Measurements from ENCODE around the gene GSPT1. TPM values are rescaled to one million over a fixed set of nuclear protein-coding genes. Genes with fewer than 3 reads are reported as not detected.

Gene GSPT1
- polyA plus RNA-seq, 3 donors = 129 to 131 (median 129) TPM

DNA sequence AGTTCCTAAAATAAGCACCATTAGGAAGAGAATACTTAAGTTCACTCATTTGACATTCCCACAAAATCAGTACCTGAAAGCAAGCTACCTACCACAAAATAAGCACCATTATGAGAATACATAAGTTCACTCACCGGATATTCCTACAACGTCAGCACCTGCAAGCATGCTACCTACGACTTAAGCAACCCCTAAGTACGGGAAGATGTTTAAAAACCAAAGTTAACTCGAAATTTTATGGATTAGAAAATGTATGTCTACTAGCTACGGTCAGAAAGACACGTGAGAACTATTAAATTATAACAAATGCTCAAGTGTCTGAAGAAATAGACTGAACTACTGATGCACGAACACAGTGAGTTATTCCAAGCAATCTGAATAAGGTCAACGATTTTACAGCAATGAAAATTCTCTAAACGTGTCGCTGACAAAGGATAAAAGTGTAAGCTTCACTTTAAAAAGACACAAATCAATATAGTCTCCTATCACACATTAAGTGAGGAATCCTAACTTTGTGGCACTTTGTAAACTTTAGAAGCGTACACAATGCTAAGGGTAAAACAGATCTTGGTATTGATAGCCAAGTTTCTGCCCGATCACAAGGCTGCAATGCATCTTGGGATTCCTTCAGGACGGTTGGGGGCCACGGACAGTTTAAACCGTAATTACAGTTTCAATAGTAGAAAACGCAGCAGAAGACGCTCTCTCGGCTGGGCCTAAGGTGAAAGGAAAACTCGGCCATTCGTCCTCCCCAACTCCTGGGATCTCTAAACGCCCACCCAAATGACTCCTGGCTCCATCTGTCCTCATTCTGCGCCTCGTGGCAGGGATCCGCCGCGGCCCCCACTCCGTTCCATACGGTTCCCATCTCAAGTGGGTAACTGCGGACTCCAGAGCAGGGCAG is 1.3 kb downstream of the GSPT1 start:
- DNase-seq (ENCODE audit: low read depth in 3 of 3, low spot score in 2 of 3) = no peak

DNA sequence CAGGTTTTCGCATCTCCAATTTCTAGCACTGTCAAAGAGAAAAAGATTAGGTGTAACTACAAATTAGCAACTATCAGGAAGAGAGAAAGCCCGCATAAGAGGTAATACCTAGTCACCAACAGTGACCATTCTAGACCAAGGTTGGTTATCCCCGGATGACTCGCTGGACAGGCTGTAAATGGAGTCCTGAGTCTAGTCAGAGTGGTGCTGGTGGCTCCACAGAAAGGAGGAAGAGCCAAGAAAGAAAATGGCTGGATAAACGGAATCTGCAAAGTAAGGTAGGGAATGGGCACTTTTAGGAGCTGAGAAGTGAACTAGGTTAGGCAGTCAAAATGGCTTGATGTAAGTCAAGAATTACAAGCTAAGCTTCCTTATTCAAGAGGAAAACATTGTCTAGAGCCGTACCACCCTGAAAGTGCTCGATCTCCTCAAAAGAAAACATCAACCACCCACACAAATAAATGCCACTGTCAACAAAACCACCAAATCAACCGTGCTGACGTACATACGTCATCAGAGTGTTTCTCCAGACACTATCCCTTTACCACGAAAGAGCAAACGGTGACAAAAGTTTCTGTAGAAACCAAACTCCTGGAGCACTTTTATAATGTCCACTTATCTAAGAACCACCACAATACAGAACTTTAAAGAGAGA is 2.2 kb downstream of the GSPT1 start:
- no peak for DNase-seq (ENCODE audit: low read depth in 3 of 3, low spot score in 2 of 3)

DNA sequence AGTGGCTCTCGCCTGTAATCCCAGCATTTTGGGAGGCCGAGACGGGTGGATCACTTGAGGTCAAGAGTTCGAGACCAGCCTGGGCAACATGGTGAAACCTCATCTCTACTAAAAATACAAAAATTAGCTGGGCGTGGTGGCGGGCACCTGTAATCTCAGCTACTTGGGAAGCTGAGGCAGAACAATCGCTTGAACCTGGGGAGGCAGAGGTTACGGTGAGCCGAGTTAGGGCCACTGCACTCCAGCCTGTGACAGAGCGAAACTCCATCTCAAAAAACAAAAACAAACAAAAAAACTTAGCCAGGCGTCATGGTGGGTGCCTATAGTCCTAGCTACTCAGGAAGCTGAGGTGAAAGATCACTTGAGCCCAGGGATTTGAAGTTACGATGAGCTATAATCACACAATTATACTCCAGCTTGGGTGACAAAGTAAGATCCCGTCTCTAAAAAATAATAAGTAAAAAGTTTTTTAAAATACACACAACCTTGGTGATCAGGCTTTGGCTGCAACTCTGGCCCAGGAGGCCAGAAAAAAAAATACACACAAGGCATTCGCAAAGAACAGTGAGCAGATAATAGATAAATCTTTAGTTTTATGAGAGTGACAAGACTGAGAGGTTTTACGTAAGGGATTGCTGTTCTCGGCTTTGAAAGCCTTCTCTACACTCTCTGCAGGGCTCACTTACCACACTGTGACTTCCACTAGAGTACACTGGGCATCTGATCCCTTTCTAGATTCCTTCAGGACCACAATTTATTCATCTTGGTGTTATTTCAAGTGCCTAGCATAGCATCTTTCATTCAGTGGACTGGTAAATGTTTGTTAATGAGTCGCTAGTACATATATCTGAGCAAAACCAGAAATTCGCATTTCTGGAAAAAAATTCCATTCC is 5.9 kb downstream of the GSPT1 start:
- DNase-seq (ENCODE audit: low read depth in 3 of 3, low spot score in 2 of 3) = no peak

DNA sequence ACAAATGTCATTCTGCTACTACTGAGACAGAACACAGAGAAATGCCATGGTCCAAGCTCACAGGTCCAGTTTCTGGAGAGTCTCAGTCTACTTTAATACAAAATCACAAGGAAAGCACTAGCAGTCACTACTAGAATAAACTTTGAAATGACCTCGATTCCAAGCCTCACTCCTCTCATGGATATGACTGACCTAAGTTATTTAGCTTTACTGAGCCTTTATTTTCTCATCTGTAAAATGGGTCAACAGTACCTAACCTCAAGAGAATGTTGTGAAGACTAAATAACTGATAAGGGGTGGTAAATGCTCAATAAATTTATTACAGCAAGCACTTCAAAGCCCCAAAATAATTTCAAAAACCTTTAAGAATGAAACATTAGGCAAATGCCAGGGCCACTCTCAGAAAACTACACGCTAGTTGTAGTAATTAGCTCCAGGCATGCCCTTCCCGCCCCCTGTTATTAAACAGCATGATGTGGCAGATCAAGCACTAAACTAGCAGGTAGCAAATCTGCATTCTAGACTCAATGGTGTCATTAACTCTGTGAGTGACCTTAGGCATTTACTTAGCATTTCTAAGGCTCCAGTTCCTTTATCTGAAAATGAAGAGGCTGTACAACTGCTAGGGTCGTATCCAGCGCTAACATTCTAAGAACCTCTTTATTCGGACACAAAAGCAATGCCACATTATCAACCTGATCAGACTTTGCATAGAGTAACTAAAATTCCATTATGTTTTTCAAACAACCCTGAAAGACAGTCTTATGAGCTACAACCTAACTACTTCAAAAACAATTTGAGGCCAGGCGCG is 8.4 kb downstream of the GSPT1 start:
- no peak for DNase-seq (ENCODE audit: low read depth in 3 of 3, low spot score in 2 of 3)

DNA sequence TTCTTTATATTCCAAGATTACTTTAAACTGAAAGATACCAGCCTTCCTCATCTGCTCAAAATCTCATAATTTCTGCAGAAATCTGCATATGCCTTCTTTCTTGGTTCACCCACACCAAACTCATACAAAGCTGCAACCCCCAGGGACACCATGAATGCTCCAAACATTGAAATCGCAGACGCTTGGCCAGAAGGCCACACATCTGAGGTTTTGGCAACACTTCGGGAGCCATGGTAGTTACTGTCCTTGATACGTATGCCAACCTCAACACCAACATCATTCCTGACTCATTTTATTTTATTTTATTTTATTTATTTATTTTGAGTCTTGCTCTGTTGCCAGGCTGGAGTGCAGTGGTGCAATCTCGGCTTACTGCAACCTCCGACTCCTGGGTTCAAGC is 11.8 kb downstream of the GSPT1 start:
- no peak for DNase-seq (ENCODE audit: low read depth in 3 of 3, low spot score in 2 of 3)

DNA sequence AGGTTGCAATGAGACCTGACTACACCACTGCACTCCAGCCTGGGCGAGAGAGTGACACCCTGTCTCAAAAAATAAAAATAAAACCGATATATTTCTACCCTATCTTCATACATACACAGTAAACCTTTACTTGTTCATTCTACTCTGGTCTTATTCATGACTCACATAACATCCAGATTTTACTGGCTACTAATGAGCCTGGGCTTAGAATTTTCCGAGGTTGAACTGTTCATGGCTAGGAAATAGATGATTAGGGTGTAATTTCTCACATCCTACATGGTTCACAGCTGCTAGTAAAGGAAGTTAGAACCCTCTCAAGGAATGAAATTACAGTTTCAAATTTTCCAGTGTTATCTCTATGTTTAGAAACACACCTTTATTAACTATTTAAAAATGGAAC is 14.7 kb downstream of the GSPT1 start:
- DNase-seq (ENCODE audit: low read depth in 3 of 3, low spot score in 2 of 3) = no peak

DNA sequence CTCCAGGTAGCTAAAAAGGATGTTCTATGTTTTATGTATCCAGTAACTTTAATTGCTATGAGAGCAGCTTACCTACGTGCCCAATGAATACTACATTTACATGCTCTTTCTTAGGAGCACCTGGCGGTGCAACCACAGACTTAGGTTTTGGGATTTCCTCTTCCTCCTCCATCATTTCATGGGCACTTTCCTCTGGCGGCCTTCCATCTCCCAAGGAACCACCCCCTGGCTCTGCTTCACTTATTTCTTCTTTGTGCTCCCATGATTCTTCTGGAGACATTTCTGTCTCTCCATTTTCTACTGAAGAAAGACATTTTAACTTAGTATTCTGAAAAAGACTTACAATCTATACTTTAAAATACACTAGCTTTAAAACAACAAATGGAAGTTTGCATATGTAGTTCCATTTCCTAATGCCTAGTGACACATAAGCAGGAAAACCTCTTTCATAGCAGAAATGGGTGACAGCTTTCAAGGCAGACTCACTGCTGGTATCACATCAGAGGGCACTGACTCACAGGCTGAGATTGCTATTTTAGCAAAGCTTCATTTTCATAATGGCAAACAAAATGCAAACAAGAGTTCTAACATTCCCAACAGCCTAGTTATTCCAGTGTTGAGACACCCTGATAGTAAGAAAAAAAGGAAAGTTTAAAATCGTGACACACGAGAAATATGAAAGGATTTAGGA is 19.1 kb downstream of the GSPT1 start:
- DNase-seq (ENCODE audit: low read depth in 3 of 3, low spot score in 2 of 3) = no peak

DNA sequence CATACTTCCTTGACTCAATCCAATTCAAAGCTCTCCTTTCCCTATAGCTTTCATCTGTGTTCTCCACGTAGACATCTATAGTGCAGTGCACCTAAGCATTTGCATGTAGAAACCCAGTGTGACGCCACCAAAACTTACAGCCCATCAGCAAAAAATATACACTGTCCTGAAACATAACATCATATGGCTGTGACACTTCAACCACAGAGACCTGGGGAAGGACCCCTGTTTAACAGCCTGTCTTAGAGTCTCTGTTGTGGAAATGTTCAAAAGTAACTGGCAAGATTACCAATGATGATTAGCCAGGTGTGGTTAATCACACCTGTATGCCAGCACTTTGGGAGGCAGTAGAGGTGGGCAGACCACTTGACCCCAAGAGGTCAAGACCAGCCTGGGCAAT is 22.2 kb downstream of the GSPT1 start:
- DNase-seq (ENCODE audit: low read depth in 3 of 3, low spot score in 2 of 3) = no peak

DNA sequence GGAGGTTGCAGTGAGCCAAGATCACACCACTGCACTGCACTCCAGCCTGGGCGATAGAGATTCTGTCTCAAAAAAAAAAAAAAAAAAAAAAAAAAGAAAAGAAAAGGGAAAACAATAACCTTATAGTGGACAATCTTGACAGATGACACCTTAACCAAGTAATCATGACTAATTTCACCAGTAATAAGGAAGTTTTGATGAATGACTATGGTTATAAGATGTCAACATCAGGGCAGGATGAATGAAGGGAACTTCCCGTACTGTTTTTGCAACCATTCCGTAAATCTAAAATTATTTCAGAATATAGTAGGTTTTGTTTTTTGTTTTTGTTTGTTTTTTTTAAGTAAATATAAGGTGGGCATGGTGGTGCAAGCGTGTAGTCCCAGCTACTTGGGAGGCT is 23.0 kb downstream of the GSPT1 start:
- DNase-seq (ENCODE audit: low read depth in 3 of 3, low spot score in 2 of 3) = no peak

DNA sequence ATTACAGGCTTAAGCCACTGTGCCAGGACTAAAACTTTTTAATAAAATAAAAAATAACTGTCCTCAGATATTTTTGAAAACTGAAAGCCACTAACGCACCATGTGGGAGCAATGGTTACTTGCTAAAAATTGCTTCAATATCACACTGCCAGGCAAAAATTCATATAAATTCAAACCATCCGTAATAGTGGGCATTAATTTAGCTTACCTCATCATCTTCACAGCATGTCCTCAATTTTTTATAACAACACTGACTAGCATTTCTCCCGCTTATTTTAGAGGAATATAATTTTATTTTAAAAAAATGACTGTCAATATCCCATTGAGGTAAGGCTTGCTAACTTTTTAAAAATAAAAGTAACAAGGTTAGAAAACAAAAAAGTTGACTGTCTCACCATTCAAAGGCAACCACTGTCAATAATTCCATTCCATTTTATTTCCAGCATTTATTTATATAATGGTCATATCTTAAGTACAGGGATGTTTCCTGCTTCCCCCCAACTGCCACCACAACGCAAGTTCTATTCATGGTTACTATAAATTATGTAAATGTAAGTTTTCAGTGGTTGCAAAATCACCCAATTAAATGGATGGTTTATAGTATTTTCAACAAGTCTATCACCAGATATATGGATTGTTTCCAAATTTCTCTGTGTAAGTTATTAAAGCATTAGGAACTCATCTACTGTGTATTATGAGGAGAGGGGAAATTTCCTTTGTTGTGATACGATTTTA is 25.4 kb downstream of the GSPT1 start:
- DNase-seq (ENCODE audit: low read depth in 3 of 3, low spot score in 2 of 3) = no peak

DNA sequence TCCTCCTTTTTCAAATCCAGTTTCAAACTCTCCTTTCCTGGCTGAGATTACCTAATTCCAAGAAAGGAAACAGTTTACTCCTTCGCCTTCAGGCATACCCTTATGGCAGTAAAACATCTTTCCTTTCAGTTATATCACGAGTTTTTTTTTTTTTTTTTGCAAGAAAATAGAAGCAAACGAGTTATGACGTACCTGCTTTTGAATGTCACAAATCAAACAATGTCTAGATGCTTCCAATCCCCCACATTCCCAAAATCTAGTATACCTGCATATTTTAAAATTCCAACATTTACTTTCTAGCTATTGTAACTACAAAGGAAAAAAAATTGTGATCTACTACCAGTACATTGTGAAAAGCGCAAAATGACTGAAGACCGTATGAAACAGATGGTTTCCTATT is 28.9 kb downstream of the GSPT1 start:
- no peak for DNase-seq (ENCODE audit: low read depth in 3 of 3, low spot score in 2 of 3)

DNA sequence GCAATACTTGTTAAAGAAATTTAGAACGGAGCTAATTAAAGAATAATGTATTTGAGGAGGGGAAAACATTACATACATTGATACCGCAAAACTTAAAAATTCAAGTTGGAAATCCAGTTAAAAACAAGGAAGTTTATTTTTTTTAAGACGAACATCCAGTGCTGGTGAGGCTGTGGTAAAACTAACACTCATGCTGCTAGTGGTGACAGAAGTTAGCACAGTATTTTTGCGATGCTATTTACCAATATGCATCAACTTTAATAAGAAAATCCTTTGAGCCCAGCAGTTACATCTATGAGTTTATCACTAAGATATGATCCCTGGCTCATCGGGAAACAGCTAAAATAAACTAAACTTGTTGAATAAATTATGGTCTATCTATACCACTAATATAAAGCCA is 31.7 kb downstream of the GSPT1 start:
- no peak for DNase-seq (ENCODE audit: low read depth in 3 of 3, low spot score in 2 of 3)

DNA sequence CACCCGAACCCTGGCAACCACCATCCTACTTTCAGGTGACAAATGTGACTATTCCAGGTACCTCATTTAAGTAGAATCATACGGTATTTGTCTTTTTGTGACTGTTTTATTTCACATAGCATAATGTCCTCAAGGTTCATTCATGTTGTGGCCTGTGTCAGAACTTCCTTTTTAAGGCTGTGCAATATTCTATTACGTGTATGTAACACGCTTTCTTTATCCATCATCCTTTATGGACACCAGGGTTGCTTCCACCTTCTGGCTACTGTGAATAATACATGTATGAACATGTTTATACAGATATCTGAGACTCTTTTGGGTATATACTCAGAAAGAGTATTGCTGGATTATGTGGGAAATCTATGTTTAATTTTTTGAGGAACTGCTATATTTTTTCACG is 35.7 kb downstream of the GSPT1 start:
- no peak for DNase-seq (ENCODE audit: low read depth in 3 of 3, low spot score in 2 of 3)

DNA sequence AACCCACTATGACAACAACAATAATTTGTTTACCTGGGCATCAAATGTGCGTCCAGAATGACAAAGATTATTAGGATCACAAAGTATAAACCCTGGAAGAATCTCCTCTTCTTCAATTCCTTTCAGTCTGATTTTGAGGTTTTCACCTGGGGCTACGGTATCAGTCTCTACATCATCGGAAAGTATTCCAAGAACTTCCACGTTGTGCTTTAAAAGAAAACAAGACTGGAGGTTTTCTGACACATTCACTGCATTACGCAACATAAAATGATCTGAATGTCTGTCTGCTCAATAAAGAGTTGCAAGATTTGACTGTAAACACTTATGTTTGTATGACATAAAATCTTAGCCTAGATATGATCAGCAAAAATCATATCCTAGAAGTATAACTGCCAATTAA is 38.4 kb downstream of the GSPT1 start:
- no peak for DNase-seq (ENCODE audit: low read depth in 3 of 3, low spot score in 2 of 3)

DNA sequence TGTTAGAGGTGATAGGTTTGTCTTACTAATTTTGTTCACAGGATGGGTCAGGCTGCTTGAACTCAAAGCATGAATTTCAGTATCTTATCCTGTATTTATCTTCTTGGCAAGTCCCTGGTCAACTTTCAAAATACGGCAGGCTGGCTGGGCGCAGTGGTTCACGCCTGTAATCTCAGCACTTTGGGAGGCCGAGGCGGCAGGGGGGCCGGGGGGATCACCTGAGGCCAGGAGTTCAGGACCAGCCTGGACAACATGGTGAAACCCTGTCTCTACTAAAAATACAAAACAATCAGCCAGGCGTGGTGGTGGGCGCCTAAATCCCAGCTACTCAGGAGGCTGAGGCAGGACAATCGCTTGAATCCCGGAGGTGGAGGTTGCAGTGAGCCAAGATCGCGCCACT is 39.5 kb downstream of the GSPT1 start:
- no peak for DNase-seq (ENCODE audit: low read depth in 3 of 3, low spot score in 2 of 3)

DNA sequence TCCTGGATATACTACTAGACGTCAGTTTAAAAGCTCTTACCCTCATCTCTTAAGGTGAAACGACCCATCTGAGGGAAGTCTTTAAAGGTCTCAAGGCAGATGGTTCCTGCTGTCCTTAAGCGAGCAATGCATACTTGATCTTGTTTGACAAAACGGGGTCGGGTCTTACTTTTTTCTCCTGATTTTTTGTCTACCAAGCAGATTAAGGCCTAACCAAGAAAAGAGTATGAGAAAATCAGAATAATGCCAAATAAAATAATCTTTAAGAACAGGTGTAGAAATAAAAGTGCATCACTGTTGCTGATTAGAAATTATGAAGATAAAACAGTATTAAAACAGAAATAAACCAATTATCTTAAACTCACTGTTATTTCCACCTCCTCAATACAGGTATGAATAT is 40.0 kb downstream of the GSPT1 start:
- no peak for DNase-seq (ENCODE audit: low read depth in 3 of 3, low spot score in 2 of 3)

DNA sequence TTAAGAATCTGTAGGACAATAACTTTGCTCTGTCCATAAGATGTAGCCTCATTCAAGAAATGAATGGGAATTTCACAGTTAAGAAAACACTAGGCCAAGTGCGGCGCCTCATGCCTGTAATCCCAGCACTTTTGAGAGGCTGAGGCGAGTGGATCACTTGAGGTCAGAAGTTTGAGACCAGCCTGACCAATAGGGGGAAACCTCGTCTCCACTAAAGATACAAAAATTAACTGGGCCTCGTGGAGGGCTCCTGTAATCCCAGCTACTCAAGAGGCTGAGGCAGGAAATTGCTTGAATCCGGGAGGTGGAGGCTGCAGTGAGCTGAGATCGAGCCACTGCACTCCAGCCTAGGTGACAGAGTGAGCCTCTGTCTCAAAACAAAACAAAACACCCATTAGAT is 44.6 kb downstream of the GSPT1 start:
- peak in 1 of 3 donors; percentile 1 for DNase-seq (ENCODE audit: low read depth in 3 of 3, low spot score in 2 of 3)

DNA sequence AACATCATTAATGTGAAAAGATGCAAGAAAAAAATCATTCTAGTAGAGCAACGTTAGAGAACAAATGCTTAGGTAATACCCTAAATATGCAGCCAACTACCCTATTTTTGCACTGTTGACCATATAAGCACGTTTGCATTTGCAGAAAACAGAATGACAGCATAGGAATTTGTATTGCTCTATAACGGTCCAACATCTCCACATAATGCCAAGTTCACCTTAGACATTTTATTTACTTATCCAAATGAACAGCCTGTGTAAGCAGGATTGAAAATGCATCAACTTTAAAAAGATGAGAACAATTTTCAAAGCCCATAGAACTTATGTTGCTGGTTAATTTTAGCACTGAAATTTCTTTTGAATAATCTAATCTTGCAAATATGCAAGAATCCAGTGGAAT is 45.4 kb downstream of the GSPT1 start:
- no peak for DNase-seq (ENCODE audit: low read depth in 3 of 3, low spot score in 2 of 3)

All from right renal cortex interstitium (tissue), 3 donors.